DMS53 treated with DMSO at 0.1 percent for 48 hours (cell line): ENCODE data around the gene ATP9B.
"Not testable (repeated sequence)": the region's sequence is repeated elsewhere in the genome, so short reads cannot be mapped to it uniquely, and the experiment has no call there.

ENCODE experiments used
- DNase-seq: peaks from one replicate; lab custom pipeline; 2025; ENCODE audit not compliant: unreplicated experiment; lab: John Stamatoyannopoulos, UW

Gene ATP9B

GRCh38 chr18:79283131-79283810 is 214.1 kb downstream of the ATP9B start:
- no peak for DNase-seq

- no peak for DNase-seq
Measured at GRCh38 chr18:79283929-79284328, 214.7 kb downstream of the ATP9B start.

GRCh38 chr18:79285191-79285590 is 216.0 kb downstream of the ATP9B start:
- not testable (repeated sequence) for DNase-seq

GRCh38 chr18:79290409-79290808 is 221.2 kb downstream of the ATP9B start:
- not testable (repeated sequence) for DNase-seq

- DNase-seq, result no peak
Measured at GRCh38 chr18:79290876-79291275, 221.7 kb downstream of the ATP9B start.

GRCh38 chr18:79294235-79294634 is 225.0 kb downstream of the ATP9B start:
- no peak for DNase-seq

- no peak for DNase-seq
Measured at GRCh38 chr18:79299272-79299671, 230.1 kb downstream of the ATP9B start.

- DNase-seq, result no peak
Measured at GRCh38 chr18:79299711-79300110, 230.5 kb downstream of the ATP9B start.

- DNase-seq, result no peak
Measured at GRCh38 chr18:79300413-79300812, 231.2 kb downstream of the ATP9B start.

GRCh38 chr18:79302120-79302519 is 232.9 kb downstream of the ATP9B start:
- DNase-seq, result no peak

GRCh38 chr18:79305911-79306310 is 236.7 kb downstream of the ATP9B start:
- DNase-seq, result no peak

- no peak for DNase-seq
Measured at GRCh38 chr18:79309614-79310358, 240.6 kb downstream of the ATP9B start.

GRCh38 chr18:79314838-79315388 is 245.7 kb downstream of the ATP9B start:
- no peak for DNase-seq

- DNase-seq, result peak; percentile 19
Measured at GRCh38 chr18:79315596-79315995, 246.4 kb downstream of the ATP9B start.

- DNase-seq, result peak; percentile 2
Measured at GRCh38 chr18:79317703-79318102, 248.5 kb downstream of the ATP9B start.

- DNase-seq, result no peak
Measured at GRCh38 chr18:79318142-79318673, 249.0 kb downstream of the ATP9B start.

GRCh38 chr18:79320216-79320850 is 251.1 kb downstream of the ATP9B start:
- DNase-seq, result no peak

GRCh38 chr18:79321625-79322405 is 252.6 kb downstream of the ATP9B start:
- DNase-seq, result no peak

- DNase-seq, result no peak
Measured at GRCh38 chr18:79322441-79322840, 253.2 kb downstream of the ATP9B start.

GRCh38 chr18:79323471-79323870 is 254.3 kb downstream of the ATP9B start:
- no peak for DNase-seq
